Osteocyte (in vitro differentiated cells): ENCODE results near the gene RFC1. TPM values are rescaled to one million over a fixed set of nuclear protein-coding genes. Genes with fewer than 3 reads are reported as not detected.
"Not testable (repeated sequence)": the region's sequence is repeated elsewhere in the genome, so short reads cannot be mapped to it uniquely, and the experiment has no call there.

Experiments
- DNase-seq: peaks from one replicate; pipeline ENCODE4 v3.0.0; 2021; ENCODE audit warnings: mixed read lengths; ENCODE audit not compliant: unreplicated experiment; ENCODE audit errors: extremely low spot score
- H3K27ac Mint-ChIP-seq: one replicate; pipeline ENCODE4 v1.8.0; 2021; ENCODE audit warnings: mild to moderate bottlenecking, mixed read lengths; ENCODE audit not compliant: unreplicated experiment
- H3K27me3 Mint-ChIP-seq: one replicate; pipeline ENCODE4 v1.8.0; 2021; ENCODE audit warnings: mixed read lengths; ENCODE audit not compliant: unreplicated experiment
- H3K36me3 Mint-ChIP-seq: one replicate; pipeline ENCODE4 v1.8.0; 2021; ENCODE audit warnings: mixed read lengths; ENCODE audit not compliant: unreplicated experiment
- H3K4me1 Mint-ChIP-seq: one replicate; pipeline ENCODE4 v1.8.0; 2021; ENCODE audit warnings: mixed read lengths; ENCODE audit not compliant: unreplicated experiment
- H3K4me3 Mint-ChIP-seq: one replicate; pipeline ENCODE4 v1.8.0; 2021; ENCODE audit warnings: mild to moderate bottlenecking, moderate library complexity, mixed read lengths; ENCODE audit not compliant: unreplicated experiment
- H3K9me3 Mint-ChIP-seq: one replicate; pipeline ENCODE4 v1.8.0; 2021; ENCODE audit warnings: mixed read lengths; ENCODE audit not compliant: unreplicated experiment
- total RNA-seq: library from RNA; stranded (reverse); gene quantifications from 2 replicates; pipeline ENCODE4 v1.2.1, GENCODE V29; 2021
- TF ChIP-seq, protein P1 (sequence below): fragments of 200-600 bp; sonication (generic); IDR thresholded peaks from 2 replicates; pipeline ENCODE4 v1.5.0; 2021; ENCODE audit warnings: antibody characterized with exemption, mild to moderate bottlenecking, moderate library complexity

Gene RFC1
- total RNA-seq, 1 donor from 2014 or later = 48.8 TPM

DNA sequence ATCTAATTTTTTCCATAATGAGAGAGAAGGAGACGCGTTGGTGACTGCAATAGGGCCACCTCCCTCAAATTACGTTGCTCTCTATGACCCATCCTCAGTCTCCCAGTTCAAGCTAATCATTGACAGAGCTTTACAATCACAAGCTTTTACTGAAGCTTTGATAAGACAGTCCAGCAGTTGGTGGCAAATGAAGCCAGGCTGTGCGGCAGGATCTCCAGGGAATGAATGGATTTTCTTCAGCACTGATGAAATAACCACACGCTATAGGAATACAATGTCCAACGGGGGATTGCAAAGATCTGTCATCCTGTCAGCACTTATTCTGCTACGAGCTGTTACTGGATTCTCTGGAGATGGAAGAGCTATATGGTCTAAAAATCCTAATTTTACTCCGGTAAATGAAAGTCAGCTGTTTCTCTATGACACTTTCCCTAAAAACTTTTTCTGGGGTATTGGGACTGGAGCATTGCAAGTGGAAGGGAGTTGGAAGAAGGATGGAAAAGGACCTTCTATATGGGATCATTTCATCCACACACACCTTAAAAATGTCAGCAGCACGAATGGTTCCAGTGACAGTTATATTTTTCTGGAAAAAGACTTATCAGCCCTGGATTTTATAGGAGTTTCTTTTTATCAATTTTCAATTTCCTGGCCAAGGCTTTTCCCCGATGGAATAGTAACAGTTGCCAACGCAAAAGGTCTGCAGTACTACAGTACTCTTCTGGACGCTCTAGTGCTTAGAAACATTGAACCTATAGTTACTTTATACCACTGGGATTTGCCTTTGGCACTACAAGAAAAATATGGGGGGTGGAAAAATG lies 40.8 kb upstream of the RFC1 start, which contains the start of gene KLB:
TSS of gene KLB (plus strand) at position 168 of the 821 bp plus-strand sequence. CDS start at position 188, 20 bp downstream.
- TF ChIP-seq, protein P1, sequence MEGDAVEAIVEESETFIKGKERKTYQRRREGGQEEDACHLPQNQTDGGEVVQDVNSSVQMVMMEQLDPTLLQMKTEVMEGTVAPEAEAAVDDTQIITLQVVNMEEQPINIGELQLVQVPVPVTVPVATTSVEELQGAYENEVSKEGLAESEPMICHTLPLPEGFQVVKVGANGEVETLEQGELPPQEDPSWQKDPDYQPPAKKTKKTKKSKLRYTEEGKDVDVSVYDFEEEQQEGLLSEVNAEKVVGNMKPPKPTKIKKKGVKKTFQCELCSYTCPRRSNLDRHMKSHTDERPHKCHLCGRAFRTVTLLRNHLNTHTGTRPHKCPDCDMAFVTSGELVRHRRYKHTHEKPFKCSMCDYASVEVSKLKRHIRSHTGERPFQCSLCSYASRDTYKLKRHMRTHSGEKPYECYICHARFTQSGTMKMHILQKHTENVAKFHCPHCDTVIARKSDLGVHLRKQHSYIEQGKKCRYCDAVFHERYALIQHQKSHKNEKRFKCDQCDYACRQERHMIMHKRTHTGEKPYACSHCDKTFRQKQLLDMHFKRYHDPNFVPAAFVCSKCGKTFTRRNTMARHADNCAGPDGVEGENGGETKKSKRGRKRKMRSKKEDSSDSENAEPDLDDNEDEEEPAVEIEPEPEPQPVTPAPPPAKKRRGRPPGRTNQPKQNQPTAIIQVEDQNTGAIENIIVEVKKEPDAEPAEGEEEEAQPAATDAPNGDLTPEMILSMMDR = no peak
- peaks cover 12% of the 10 kb centered on the region for H3K27me3 Mint-ChIP-seq
- no peaks in the 10 kb centered on the region for H3K36me3 Mint-ChIP-seq
- no peak within 1 kb of the TSS for H3K27ac Mint-ChIP-seq
- no peaks in the 10 kb centered on the region for H3K9me3 Mint-ChIP-seq
- H3K4me3 Mint-ChIP-seq = no peak within 1 kb of the TSS
- DNase-seq = no peak
- H3K4me1 Mint-ChIP-seq = no peaks in the 10 kb centered on the region

DNA sequence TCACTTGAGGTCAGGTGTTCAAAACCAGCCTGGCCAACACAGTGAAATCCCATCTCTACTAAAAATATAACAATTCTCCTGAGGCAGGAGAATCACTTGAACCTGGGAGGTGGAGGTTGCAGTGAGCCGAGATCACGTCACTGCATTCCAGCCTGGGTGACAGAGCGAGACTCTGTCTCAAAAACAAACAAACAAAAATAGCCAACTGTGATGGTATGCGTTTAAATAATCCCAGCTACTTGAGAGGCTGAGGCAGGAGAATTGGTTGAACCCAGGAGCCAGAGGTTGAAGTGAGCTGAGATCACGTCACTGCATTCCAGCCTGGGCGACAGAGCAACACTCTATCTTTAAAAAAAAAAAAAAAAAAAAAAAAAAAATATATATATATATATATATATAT lies 35.5 kb upstream of the RFC1 start:
- H3K4me3 Mint-ChIP-seq, DNase-seq, H3K36me3 Mint-ChIP-seq, H3K9me3 Mint-ChIP-seq, H3K4me1 Mint-ChIP-seq, H3K27ac Mint-ChIP-seq: not testable (repeated sequence)
- peaks cover 15% of the 10 kb centered on the region for H3K27me3 Mint-ChIP-seq

DNA sequence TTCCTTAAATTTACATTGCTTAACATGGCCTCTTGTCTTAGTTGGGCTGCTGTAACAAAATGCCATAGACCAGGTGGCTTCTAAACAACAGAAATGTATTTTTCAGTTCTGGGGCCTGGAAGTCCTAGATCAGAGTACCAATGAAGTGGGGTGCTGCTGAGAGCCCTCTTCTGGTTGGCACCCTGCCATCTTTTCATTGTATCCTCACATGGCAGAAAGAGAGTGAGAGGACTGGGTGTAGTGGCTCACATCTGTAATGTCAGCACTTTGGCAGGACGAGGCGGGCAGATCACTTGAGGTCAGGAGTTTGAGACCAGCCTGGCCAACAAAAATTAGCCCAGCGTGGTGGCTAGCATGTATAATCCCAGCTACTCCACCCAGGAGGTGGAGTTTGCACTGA lies 28.5 kb upstream of the RFC1 start:
- H3K9me3 Mint-ChIP-seq = no peaks in the 10 kb centered on the region
- no peak overlapping the region for H3K27ac Mint-ChIP-seq
- H3K4me1 Mint-ChIP-seq = no peaks in the 10 kb centered on the region
- H3K4me3 Mint-ChIP-seq = no peak overlapping the region
- DNase-seq = no peak
- H3K27me3 Mint-ChIP-seq = peaks cover 8% of the 10 kb centered on the region
- H3K36me3 Mint-ChIP-seq = no peaks in the 10 kb centered on the region
- TF ChIP-seq, protein P1 = no peak

DNA sequence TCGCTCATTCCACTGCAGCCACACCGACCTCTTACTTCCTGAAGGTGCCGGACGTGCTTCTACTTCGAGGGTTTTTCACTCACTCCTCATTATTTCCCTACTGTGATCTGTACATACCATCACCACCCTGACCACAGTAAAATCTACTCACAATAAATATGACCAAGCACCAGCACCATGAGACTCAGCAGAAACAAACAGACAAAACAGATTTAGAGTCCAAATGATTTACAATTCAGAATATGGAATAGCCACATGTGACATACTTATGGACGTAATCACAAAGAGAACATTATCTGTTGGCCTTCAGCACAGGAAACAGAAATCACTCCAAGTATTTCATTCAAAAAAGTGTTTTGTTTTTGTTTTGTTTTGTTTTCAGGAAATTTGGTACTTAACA lies 24.4 kb upstream of the RFC1 start:
- H3K36me3 Mint-ChIP-seq = no peaks in the 10 kb centered on the region
- no peak overlapping the region for H3K4me3 Mint-ChIP-seq
- TF ChIP-seq, protein P1 = no peak
- no peak overlapping the region for H3K27ac Mint-ChIP-seq
- no peaks in the 10 kb centered on the region for H3K4me1 Mint-ChIP-seq
- DNase-seq = no peak
- H3K9me3 Mint-ChIP-seq = no peaks in the 10 kb centered on the region
- peaks cover 2% of the 10 kb centered on the region for H3K27me3 Mint-ChIP-seq

DNA sequence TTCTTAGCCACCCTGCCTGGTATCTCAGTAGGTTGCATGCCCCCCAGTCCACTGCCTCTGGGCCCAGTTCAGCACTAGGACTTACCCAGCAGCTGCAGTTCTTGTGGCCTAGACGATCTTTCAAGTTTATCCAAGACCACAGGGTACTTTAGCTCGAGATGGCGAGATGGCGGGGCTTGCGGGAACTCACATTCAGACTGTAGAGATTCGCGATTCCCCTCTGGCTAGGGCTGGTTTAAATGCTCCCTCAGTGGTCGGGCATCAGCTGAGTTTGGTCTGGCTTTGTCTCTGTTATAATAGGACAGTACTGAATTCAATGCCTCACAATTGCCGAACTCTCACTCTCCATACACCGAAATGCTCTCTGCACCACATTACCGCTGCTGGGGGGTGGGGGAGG lies 18.4 kb upstream of the RFC1 start:
- no peak for DNase-seq
- Mint-ChIP-seq H3K9me3 (peaks cover 8% of the 10 kb centered on the region), H3K4me3 (no peak overlapping the region), H3K27ac (no peak overlapping the region), H3K36me3 (no peaks in the 10 kb centered on the region), H3K4me1 (no peaks in the 10 kb centered on the region), H3K27me3 (peaks cover 29% of the 10 kb centered on the region)
- TF ChIP-seq, protein P1 = no peak
